ENCODE data around the gene PSMB8.

The PSMB8 gene

DNA sequence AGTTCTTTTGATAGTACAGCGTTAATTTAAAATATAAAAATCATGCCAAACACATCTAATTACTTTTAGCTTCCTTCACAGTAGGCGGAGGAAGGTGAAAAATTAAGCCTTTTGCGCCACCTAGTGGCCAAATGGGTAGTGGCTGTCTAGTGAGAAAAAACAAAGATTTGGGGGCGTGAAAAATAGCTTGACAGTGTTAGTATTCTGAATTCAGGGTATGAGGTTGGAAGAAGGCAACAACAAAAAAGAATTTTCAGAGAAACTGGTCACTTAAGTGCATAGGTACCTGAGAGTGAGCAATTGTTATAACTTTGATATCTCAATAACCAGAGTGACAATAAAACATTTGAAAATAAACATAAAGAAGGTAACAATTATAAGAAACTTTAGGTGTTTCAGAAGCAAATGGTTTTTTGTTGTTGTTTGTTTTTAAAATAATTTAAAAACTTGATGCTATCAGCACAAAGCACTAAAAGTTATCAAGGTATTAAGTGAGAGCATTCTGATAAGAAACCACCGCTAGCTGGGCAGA lies 24.5 kb upstream of the PSMB8 start:
- no peak overlapping the region for H2BK120ac ChIP-seq (ENCODE audit: insufficient read depth, low read length, poor library complexity)
- H3K9me3 ChIP-seq (ENCODE audit: insufficient read depth, low read depth, low read length): no peaks in the 10 kb centered on the region
- no peaks in the 10 kb centered on the region for H3K27me3 ChIP-seq (ENCODE audit: insufficient read depth, low read length)
- no peaks in the 10 kb centered on the region for H3K36me3 ChIP-seq (ENCODE audit: control insufficient read depth in 1 of 2, insufficient read depth in 2 of 2, low read length in 2 of 2)
- no CpG with 5 or more reads among the region's 5 CpGs for WGBS (ENCODE audit: extremely low coverage, insufficient coverage, insufficient read length)
- H2AK5ac ChIP-seq (ENCODE audit: low read length): no peak overlapping the region
- H3K4me1 ChIP-seq (ENCODE audit: control insufficient read depth in 1 of 2, insufficient read depth in 2 of 2, low read length in 2 of 2): no peaks in the 10 kb centered on the region
- H3K9ac ChIP-seq (ENCODE audit: low read length): no peak overlapping the region
- H3K4me2 ChIP-seq (ENCODE audit: low read length): no peak overlapping the region
- H3K14ac ChIP-seq (ENCODE audit: low read length): no peak overlapping the region
- no peak overlapping the region for H3K23ac ChIP-seq (ENCODE audit: low read length)
- no peak overlapping the region for H2BK5ac ChIP-seq (ENCODE audit: low read depth, low read length, poor library complexity)
- no peak overlapping the region for H2BK12ac ChIP-seq (ENCODE audit: low read length)
- no peak overlapping the region for H4K8ac ChIP-seq (ENCODE audit: low read depth, low read length)
- H3K79me2 ChIP-seq (ENCODE audit: control insufficient read depth, insufficient read depth, low read length, poor library complexity): no peaks in the 10 kb centered on the region
- no peak overlapping the region for H4K12ac ChIP-seq (ENCODE audit: low read depth, low read length)
- no peaks in the 10 kb centered on the region for H3K79me1 ChIP-seq (ENCODE audit: low read length)
- no peak overlapping the region for H3K18ac ChIP-seq (ENCODE audit: low read length)
- no peak overlapping the region for H4K91ac ChIP-seq (ENCODE audit: low read depth, low read length)
- no peak overlapping the region for H2AFZ ChIP-seq (ENCODE audit: insufficient read depth, low read length, poor library complexity)
- DNase-seq: peak; percentile 69 to 95
- H3K4ac ChIP-seq (ENCODE audit: low read depth, low read length): no peak overlapping the region
- no peak overlapping the region for H3K27ac ChIP-seq (ENCODE audit: low read depth, low read length)
- no peak overlapping the region for H3K4me3 ChIP-seq (ENCODE audit: low read depth, low read length)

DNA sequence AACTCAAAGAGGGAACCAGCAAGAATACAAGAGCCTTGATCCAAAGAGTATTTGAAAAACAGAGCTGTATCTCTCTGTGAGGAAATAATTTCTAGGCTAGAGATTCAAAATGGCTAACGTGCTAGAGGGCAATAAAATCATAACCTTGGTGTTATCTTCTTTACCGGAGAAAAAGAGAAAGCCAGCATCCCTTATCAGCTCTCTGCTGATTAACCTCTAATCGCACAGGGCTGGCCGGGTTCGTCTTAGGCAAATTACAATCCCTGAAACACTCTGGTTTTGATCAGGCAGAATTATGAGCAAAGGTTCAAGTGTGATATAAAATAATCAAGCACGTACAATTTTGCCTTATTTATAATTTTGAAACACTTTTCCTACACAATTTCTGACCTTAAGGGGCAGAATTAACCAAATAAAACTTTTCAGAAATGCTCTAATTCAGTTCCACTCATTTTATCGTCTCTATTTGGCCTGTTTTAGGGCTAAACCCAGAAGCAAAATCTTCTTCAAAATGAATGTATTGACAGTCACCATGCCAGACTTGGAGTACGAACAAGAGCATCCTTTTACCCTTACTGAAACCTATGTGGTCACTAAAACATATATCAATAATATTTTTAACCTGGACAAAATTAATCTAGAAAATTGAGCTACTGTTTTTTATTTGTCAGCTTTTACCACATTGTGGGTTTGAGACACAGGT lies 23.9 kb upstream of the PSMB8 start:
- Histone ChIP-seq H3K36me3 (ENCODE audit: control insufficient read depth in 1 of 2, insufficient read depth in 2 of 2, low read length in 2 of 2) (no peaks in the 10 kb centered on the region), H4K91ac (ENCODE audit: low read depth, low read length) (no peak overlapping the region), H2BK5ac (ENCODE audit: low read depth, low read length, poor library complexity) (no peak overlapping the region), H2BK12ac (ENCODE audit: low read length) (no peak overlapping the region), H3K9ac (ENCODE audit: low read length) (no peak overlapping the region), H3K4me1 (ENCODE audit: control insufficient read depth in 1 of 2, insufficient read depth in 2 of 2, low read length in 2 of 2) (no peaks in the 10 kb centered on the region), H3K27ac (ENCODE audit: low read depth, low read length) (no peak overlapping the region), H4K12ac (ENCODE audit: low read depth, low read length) (no peak overlapping the region), H3K23ac (ENCODE audit: low read length) (no peak overlapping the region), H3K4ac (ENCODE audit: low read depth, low read length) (no peak overlapping the region), H3K4me2 (ENCODE audit: low read length) (no peak overlapping the region), H4K8ac (ENCODE audit: low read depth, low read length) (no peak overlapping the region), H3K4me3 (ENCODE audit: low read depth, low read length) (no peak overlapping the region), H3K79me1 (ENCODE audit: low read length) (no peaks in the 10 kb centered on the region), H3K79me2 (ENCODE audit: control insufficient read depth, insufficient read depth, low read length, poor library complexity) (no peaks in the 10 kb centered on the region), H3K9me3 (ENCODE audit: insufficient read depth, low read depth, low read length) (no peaks in the 10 kb centered on the region), H2BK120ac (ENCODE audit: insufficient read depth, low read length, poor library complexity) (no peak overlapping the region), H2AK5ac (ENCODE audit: low read length) (no peak overlapping the region), H2AFZ (ENCODE audit: insufficient read depth, low read length, poor library complexity) (no peak overlapping the region), H3K14ac (ENCODE audit: low read length) (no peak overlapping the region), H3K27me3 (ENCODE audit: insufficient read depth, low read length) (no peaks in the 10 kb centered on the region), H3K18ac (ENCODE audit: low read length) (no peak overlapping the region)
- WGBS (ENCODE audit: extremely low coverage, insufficient coverage, insufficient read length): no CpG with 5 or more reads among the region's 8 CpGs
- DNase-seq: no peak

DNA sequence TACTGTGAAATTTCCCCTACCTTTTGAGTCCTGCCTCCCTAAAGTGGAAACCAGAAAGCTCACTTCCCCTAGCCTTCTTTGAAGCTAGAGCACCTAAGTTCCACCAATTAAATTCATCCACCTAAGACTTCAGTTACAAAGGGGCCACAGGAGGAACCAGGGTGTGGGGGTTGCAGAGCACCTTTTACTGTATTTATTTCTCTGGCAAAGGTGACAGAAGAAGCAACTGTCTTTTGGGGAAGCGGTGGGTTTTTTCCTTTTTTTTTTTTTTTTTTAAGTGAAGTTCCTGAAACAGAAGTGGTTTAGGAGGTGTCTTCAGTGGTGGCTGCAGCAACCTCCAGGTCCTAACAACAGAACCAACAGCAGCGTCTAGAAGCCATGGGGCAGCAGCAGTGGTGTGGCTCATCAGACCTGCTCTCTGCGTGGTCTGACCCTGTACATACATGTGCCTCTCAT lies 23.2 kb upstream of the PSMB8 start:
- Histone ChIP-seq H3K79me2 (ENCODE audit: control insufficient read depth, insufficient read depth, low read length, poor library complexity) (no peaks in the 10 kb centered on the region), H3K18ac (ENCODE audit: low read length) (no peak overlapping the region), H3K27ac (ENCODE audit: low read depth, low read length) (no peak overlapping the region), H4K8ac (ENCODE audit: low read depth, low read length) (no peak overlapping the region), H3K9me3 (ENCODE audit: insufficient read depth, low read depth, low read length) (no peaks in the 10 kb centered on the region), H2BK5ac (ENCODE audit: low read depth, low read length, poor library complexity) (no peak overlapping the region), H2AK5ac (ENCODE audit: low read length) (no peak overlapping the region), H3K4me1 (ENCODE audit: control insufficient read depth in 1 of 2, insufficient read depth in 2 of 2, low read length in 2 of 2) (no peaks in the 10 kb centered on the region), H4K91ac (ENCODE audit: low read depth, low read length) (no peak overlapping the region), H3K36me3 (ENCODE audit: control insufficient read depth in 1 of 2, insufficient read depth in 2 of 2, low read length in 2 of 2) (no peaks in the 10 kb centered on the region), H3K9ac (ENCODE audit: low read length) (no peak overlapping the region), H3K4me3 (ENCODE audit: low read depth, low read length) (no peak overlapping the region), H4K12ac (ENCODE audit: low read depth, low read length) (no peak overlapping the region), H3K23ac (ENCODE audit: low read length) (no peak overlapping the region), H3K27me3 (ENCODE audit: insufficient read depth, low read length) (no peaks in the 10 kb centered on the region), H3K4me2 (ENCODE audit: low read length) (no peak overlapping the region), H2BK12ac (ENCODE audit: low read length) (no peak overlapping the region), H3K79me1 (ENCODE audit: low read length) (no peaks in the 10 kb centered on the region), H3K4ac (ENCODE audit: low read depth, low read length) (no peak overlapping the region), H3K14ac (ENCODE audit: low read length) (no peak overlapping the region), H2AFZ (ENCODE audit: insufficient read depth, low read length, poor library complexity) (no peak overlapping the region), H2BK120ac (ENCODE audit: insufficient read depth, low read length, poor library complexity) (no peak overlapping the region)
- no peak for DNase-seq
- WGBS (ENCODE audit: extremely low coverage, insufficient coverage, insufficient read length): no CpG with 5 or more reads among the region's 3 CpGs

DNA sequence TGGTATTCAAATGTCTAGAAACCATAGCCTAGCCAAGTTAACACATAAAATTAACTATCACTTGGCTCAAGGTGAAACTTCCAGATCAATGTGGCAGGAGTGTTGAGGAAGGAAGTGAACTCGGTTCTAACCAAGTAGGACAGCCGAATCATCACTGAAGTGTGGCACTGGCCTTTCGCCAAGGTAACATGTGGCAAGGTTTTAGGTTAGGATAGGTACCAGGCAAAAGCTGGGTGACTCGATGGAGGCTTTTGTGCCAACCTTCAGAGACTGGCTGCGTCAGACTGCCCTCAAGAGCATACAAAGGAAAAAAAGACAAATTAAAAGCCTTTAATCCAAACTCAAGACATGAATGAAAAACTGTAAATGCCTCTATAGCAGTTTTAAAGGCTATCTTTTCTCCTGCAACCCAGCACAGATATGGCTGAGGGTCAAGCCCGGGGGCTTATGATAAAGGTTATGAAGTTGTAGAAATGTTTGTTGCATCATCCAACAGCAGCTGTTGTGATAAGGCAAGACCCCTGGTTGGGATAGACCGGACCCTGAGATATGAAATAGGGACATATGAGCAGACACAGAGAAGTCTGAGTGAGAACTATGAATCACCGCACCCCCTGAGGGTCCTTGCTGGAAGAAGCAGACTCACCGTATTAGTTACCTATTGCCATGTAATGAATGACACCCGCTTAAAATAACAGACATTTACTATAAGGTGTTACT lies 22.0 kb upstream of the PSMB8 start:
- Histone ChIP-seq H3K23ac (ENCODE audit: low read length) (no peak overlapping the region), H3K79me2 (ENCODE audit: control insufficient read depth, insufficient read depth, low read length, poor library complexity) (no peaks in the 10 kb centered on the region), H3K27ac (ENCODE audit: low read depth, low read length) (no peak overlapping the region), H4K91ac (ENCODE audit: low read depth, low read length) (no peak overlapping the region), H3K36me3 (ENCODE audit: control insufficient read depth in 1 of 2, insufficient read depth in 2 of 2, low read length in 2 of 2) (no peaks in the 10 kb centered on the region), H3K4me2 (ENCODE audit: low read length) (no peak overlapping the region), H3K18ac (ENCODE audit: low read length) (no peak overlapping the region), H3K9me3 (ENCODE audit: insufficient read depth, low read depth, low read length) (no peaks in the 10 kb centered on the region), H3K4ac (ENCODE audit: low read depth, low read length) (no peak overlapping the region), H2AFZ (ENCODE audit: insufficient read depth, low read length, poor library complexity) (no peak overlapping the region), H4K12ac (ENCODE audit: low read depth, low read length) (no peak overlapping the region), H3K4me3 (ENCODE audit: low read depth, low read length) (no peak overlapping the region), H3K14ac (ENCODE audit: low read length) (no peak overlapping the region), H2BK120ac (ENCODE audit: insufficient read depth, low read length, poor library complexity) (no peak overlapping the region), H3K79me1 (ENCODE audit: low read length) (no peaks in the 10 kb centered on the region), H2BK12ac (ENCODE audit: low read length) (no peak overlapping the region), H4K8ac (ENCODE audit: low read depth, low read length) (no peak overlapping the region), H3K4me1 (ENCODE audit: control insufficient read depth in 1 of 2, insufficient read depth in 2 of 2, low read length in 2 of 2) (no peaks in the 10 kb centered on the region), H2AK5ac (ENCODE audit: low read length) (no peak overlapping the region), H3K27me3 (ENCODE audit: insufficient read depth, low read length) (no peaks in the 10 kb centered on the region), H3K9ac (ENCODE audit: low read length) (no peak overlapping the region), H2BK5ac (ENCODE audit: low read depth, low read length, poor library complexity) (no peak overlapping the region)
- no peak for DNase-seq
- WGBS (ENCODE audit: extremely low coverage, insufficient coverage, insufficient read length): no CpG with 5 or more reads among the region's 10 CpGs
